ENCODE measurements around the gene EFCAB12. TPM values are rescaled to one million over a fixed set of nuclear protein-coding genes. Genes with fewer than 3 reads are reported as not detected.

Gene EFCAB12
- total RNA-seq, 4 donors from 2014 or later: not detected

DNA sequence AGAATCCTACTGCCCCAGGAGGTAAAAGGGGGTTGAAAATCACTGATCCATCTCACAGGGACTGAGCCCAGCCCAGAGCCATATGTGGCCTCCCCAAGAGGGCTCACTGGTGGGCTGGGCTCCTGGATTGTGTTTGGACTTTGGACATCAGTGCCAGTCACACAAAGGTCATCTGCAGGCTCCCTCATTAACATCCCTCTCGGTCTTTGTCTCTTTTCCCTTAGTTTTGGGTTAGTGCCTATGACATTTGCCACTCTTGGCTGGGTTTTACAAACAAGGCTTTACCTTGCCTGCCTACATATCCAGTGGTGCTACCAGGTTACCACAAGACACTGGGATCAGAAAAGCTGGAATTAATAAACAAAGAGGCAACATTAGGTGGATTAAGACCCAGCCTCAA is 39.5 kb upstream of the EFCAB12 start:
- intact Hi-C loops (cut with DNase I; ENCODE audit: low total_unique reads): no loop called here
- H3K36me3 ChIP-seq: no peaks in the 10 kb centered on the region
- no peaks in the 10 kb centered on the region for H3K27me3 ChIP-seq
- H3K9me3 ChIP-seq: no peaks in the 10 kb centered on the region
- DNase-seq (no peak), ATAC-seq (no peak)
- in situ Hi-C loops (cut with MboI; ENCODE audit: low sequenced_read_pairs in 4 of 4): no loop called here
- H3K4me1 ChIP-seq: no peaks in the 10 kb centered on the region
- H3K27ac ChIP-seq: no peak overlapping the region
- TF ChIP-seq, protein P1, sequence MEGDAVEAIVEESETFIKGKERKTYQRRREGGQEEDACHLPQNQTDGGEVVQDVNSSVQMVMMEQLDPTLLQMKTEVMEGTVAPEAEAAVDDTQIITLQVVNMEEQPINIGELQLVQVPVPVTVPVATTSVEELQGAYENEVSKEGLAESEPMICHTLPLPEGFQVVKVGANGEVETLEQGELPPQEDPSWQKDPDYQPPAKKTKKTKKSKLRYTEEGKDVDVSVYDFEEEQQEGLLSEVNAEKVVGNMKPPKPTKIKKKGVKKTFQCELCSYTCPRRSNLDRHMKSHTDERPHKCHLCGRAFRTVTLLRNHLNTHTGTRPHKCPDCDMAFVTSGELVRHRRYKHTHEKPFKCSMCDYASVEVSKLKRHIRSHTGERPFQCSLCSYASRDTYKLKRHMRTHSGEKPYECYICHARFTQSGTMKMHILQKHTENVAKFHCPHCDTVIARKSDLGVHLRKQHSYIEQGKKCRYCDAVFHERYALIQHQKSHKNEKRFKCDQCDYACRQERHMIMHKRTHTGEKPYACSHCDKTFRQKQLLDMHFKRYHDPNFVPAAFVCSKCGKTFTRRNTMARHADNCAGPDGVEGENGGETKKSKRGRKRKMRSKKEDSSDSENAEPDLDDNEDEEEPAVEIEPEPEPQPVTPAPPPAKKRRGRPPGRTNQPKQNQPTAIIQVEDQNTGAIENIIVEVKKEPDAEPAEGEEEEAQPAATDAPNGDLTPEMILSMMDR (IDR thresholded peaks at IDR 0.05 in 4 of 5, conservative IDR thresholded peaks at IDR 0.05 in 1 of 5): no peak
- TF ChIP-seq POLR2A (IDR thresholded peaks at IDR 0.05): no peak
- no peak overlapping the region for H3K4me3 ChIP-seq

DNA sequence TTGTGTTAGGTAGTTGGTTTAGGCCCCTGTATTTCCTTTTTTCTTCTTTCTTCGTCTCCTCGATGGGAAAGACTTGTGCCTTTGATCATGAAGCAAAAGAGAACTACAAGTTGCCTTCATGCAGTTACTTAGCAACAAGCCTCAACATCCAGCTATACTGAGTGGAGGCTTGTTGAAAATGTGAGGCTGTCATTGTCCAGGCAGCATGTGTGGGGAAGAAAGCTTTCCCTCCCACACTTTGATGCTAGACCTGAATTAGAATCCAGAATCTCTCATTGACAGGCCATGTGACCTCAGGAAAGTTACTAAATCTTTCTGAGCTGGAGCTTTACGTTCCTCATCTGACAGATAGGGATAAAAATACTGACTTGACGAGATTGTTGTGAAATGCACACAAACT is 35.3 kb upstream of the EFCAB12 start:
- no peak for ATAC-seq

DNA sequence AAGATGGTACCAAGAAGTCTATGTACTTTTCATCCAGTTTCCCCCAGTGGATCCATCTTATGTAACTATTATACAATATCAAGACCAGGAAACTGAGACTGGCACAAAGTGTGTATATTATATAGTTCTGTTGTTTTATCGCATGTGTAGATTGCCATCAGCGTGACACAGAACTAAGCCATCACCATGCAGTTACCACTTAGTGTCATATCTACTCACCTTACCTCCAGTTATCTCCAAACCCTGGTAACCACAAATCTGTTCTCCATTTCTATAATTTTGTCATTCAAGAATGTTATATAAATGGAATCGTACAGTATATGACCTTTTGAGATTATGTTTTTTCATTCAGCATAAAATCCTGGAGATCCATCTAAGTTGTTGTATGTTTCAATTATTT is 34.7 kb upstream of the EFCAB12 start:
- TF ChIP-seq, protein P1 (IDR thresholded peaks at IDR 0.05 in 4 of 5, conservative IDR thresholded peaks at IDR 0.05 in 1 of 5): no peak
- TF ChIP-seq POLR2A (IDR thresholded peaks at IDR 0.05): no peak
- Histone ChIP-seq H3K27ac (no peak overlapping the region), H3K4me1 (no peaks in the 10 kb centered on the region), H3K4me3 (no peak overlapping the region), H3K27me3 (no peaks in the 10 kb centered on the region), H3K36me3 (no peaks in the 10 kb centered on the region), H3K9me3 (no peaks in the 10 kb centered on the region)
- in situ Hi-C loops (cut with MboI; ENCODE audit: low sequenced_read_pairs in 4 of 4): no loop called here
- DNase-seq (no peak), ATAC-seq (no peak)
- intact Hi-C loops (cut with DNase I; ENCODE audit: low total_unique reads): no loop called here

More for the DNA sequence above, 35.3 kb upstream of the EFCAB12 start:
- TF ChIP-seq, protein P1 (IDR thresholded peaks at IDR 0.05 in 4 of 5, conservative IDR thresholded peaks at IDR 0.05 in 1 of 5): no peak
- TF ChIP-seq POLR2A (IDR thresholded peaks at IDR 0.05): no peak
- no peaks in the 10 kb centered on the region for H3K4me1 ChIP-seq
- H3K9me3 ChIP-seq: no peaks in the 10 kb centered on the region
- intact Hi-C loops (cut with DNase I; ENCODE audit: low total_unique reads): no loop called here
- no peak overlapping the region for H3K4me3 ChIP-seq
- H3K36me3 ChIP-seq: no peaks in the 10 kb centered on the region
- DNase-seq: no peak
- H3K27me3 ChIP-seq: no peaks in the 10 kb centered on the region
- in situ Hi-C loops (cut with MboI; ENCODE audit: low sequenced_read_pairs in 4 of 4): no loop called here
- no peak overlapping the region for H3K27ac ChIP-seq

DNA sequence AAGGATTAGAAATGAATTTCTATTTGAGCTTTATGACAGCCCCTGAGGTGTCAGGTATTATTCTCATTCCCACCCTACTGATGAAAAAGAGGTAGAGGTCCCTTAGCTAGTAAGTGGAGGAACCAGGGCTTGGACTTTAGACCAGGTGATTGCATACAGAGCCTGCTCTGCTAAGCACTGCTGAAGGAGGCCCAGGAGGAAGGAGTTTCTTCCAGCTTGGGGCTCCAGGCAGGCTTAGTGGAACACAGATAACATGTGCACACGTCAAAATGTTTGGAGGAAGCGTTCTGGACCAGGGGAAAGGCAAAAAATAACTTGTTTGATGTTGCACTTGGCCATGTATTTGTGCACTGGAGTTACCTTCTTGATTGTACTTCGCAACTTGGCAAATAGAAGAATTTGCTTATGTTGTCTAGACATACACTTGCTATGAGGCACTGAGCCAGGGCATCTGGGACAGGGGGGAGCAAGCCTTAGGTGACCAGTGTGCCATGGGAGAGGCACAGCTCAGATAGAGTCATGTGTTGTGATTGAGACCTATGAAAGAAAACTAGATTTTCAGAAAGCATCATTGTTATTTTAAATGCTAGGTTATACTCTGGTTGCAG is 34.0 kb upstream of the EFCAB12 start:
- Histone ChIP-seq H3K36me3 (no peaks in the 10 kb centered on the region), H3K27me3 (no peaks in the 10 kb centered on the region), H3K4me1 (no peaks in the 10 kb centered on the region), H3K27ac (no peak overlapping the region), H3K9me3 (no peaks in the 10 kb centered on the region), H3K4me3 (no peak overlapping the region)
- ATAC-seq (no peak), DNase-seq (no peak)
- in situ Hi-C loops (cut with MboI; ENCODE audit: low sequenced_read_pairs in 4 of 4): no loop called here
- intact Hi-C loops (cut with DNase I; ENCODE audit: low total_unique reads): no loop called here
- TF ChIP-seq POLR2A (IDR thresholded peaks at IDR 0.05): no peak
- TF ChIP-seq, protein P1 (IDR thresholded peaks at IDR 0.05 in 4 of 5, conservative IDR thresholded peaks at IDR 0.05 in 1 of 5): no peak

Measured in gastrocnemius medialis (tissue), 4 donors.